Measurements from ENCODE around the gene TRUB2. TPM values are rescaled to one million over a fixed set of nuclear protein-coding genes. Genes with fewer than 3 reads are reported as not detected.
A peak's percentile ranks its signal among the peaks of the same experiment; 100 is the strongest.

TRUB2 gene
- total and polyA plus RNA-seq, 2 of the 13 experiments (the other 11 are each of a cell fraction or from before 2014, with no cell fraction given), result 22.3 to 41.2 TPM

DNA sequence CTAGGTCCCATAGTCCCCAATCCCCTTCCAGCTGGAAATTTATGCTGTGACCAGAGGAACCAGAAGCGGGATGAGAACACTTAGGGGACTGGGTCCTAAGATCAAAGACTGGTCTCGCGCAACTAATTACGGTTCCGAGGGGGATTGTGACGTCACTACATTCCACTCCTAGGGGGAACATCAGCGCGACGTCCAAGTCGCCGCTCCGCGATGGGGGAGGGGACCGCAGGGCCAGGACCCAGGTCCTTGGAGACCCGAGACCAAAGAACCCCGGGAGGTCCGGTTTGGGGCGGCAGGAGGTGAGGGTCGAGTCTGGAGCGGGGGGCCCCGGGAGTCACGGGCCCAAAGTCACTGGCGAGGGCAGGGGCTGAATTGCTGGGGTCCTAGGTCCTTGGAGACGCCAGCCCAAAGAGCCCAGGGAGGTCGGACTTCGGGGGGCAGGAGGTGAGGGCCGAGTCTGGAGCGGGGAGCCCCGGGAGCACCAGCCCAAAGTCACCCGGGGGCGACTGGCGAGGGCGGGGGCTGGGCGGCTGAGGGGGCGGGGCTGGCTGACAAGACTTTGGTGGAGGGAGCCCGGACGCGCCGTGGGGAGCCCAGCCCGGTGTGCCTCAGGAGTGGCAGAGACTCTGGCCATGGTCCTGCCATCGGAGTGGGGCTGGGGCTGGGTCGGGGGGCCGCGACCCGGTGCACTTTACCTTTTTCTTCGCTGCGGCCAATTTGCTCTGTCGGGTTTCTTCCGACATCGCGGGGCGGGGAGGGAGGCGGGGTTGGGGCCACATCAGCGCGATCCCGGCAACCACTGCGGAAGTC is 46.8 kb downstream of the TRUB2 start, which contains the start of gene GOLGA2 (continued):
- TF ChIP-seq, protein P1, sequence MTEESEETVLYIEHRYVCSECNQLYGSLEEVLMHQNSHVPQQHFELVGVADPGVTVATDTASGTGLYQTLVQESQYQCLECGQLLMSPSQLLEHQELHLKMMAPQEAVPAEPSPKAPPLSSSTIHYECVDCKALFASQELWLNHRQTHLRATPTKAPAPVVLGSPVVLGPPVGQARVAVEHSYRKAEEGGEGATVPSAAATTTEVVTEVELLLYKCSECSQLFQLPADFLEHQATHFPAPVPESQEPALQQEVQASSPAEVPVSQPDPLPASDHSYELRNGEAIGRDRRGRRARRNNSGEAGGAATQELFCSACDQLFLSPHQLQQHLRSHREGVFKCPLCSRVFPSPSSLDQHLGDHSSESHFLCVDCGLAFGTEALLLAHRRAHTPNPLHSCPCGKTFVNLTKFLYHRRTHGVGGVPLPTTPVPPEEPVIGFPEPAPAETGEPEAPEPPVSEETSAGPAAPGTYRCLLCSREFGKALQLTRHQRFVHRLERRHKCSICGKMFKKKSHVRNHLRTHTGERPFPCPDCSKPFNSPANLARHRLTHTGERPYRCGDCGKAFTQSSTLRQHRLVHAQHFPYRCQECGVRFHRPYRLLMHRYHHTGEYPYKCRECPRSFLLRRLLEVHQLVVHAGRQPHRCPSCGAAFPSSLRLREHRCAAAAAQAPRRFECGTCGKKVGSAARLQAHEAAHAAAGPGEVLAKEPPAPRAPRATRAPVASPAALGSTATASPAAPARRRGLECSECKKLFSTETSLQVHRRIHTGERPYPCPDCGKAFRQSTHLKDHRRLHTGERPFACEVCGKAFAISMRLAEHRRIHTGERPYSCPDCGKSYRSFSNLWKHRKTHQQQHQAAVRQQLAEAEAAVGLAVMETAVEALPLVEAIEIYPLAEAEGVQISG (CRISPR knock-in tag; IDR thresholded peaks at IDR 0.05), result no peak
- TF ChIP-seq, protein P2, sequence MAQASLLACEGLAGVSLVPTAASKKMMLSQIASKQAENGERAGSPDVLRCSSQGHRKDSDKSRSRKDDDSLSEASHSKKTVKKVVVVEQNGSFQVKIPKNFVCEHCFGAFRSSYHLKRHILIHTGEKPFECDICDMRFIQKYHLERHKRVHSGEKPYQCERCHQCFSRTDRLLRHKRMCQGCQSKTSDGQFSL (CRISPR knock-in tag; IDR thresholded peaks at IDR 0.05), result no peak
- TF ChIP-seq, protein P3, sequence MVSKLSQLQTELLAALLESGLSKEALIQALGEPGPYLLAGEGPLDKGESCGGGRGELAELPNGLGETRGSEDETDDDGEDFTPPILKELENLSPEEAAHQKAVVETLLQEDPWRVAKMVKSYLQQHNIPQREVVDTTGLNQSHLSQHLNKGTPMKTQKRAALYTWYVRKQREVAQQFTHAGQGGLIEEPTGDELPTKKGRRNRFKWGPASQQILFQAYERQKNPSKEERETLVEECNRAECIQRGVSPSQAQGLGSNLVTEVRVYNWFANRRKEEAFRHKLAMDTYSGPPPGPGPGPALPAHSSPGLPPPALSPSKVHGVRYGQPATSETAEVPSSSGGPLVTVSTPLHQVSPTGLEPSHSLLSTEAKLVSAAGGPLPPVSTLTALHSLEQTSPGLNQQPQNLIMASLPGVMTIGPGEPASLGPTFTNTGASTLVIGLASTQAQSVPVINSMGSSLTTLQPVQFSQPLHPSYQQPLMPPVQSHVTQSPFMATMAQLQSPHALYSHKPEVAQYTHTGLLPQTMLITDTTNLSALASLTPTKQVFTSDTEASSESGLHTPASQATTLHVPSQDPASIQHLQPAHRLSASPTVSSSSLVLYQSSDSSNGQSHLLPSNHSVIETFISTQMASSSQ (IDR thresholded peaks at IDR 0.05; ENCODE audit: low read depth), result no peak
- TF ChIP-seq, protein P3 (CRISPR knock-in tag; IDR thresholded peaks at IDR 0.05; ENCODE audit: borderline replicate concordance), result no peak; the same call in 1 of the 2 replicates
- TF ChIP-seq SRSF9 (IDR thresholded peaks at IDR 0.05; ENCODE audit: borderline replicate concordance, insufficient read depth, low read depth, low read length, poor library complexity, severe bottlenecking) (no peak), ATF7 (IDR thresholded peaks at IDR 0.05) (peak; percentile 96), ATF7 (CRISPR knock-in tag; IDR thresholded peaks at IDR 0.05) (no peak), SRF (IDR thresholded peaks at IDR 0.05; ENCODE audit: low read depth, low read length) (no peak), ZNF225 (CRISPR knock-in tag; IDR thresholded peaks at IDR 0.05) (no peak), SNAI1 (CRISPR knock-in tag; IDR thresholded peaks at IDR 0.05; ENCODE audit: borderline replicate concordance) (no peak), NR2F6 (IDR thresholded peaks at IDR 0.05) (no peak), NR2F6 (CRISPR knock-in tag; IDR thresholded peaks at IDR 0.05) (no peak), ZNF598 (CRISPR knock-in tag; IDR thresholded peaks at IDR 0.05; ENCODE audit: borderline replicate concordance) (no peak), NFKB2 (CRISPR knock-in tag; IDR thresholded peaks at IDR 0.05; ENCODE audit: borderline replicate concordance) (peak; percentile 15; the same call in 1 of the 2 replicates)
- TF ChIP-seq, protein P4, sequence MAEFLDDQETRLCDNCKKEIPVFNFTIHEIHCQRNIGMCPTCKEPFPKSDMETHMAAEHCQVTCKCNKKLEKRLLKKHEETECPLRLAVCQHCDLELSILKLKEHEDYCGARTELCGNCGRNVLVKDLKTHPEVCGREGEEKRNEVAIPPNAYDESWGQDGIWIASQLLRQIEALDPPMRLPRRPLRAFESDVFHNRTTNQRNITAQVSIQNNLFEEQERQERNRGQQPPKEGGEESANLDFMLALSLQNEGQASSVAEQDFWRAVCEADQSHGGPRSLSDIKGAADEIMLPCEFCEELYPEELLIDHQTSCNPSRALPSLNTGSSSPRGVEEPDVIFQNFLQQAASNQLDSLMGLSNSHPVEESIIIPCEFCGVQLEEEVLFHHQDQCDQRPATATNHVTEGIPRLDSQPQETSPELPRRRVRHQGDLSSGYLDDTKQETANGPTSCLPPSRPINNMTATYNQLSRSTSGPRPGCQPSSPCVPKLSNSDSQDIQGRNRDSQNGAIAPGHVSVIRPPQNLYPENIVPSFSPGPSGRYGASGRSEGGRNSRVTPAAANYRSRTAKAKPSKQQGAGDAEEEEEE (CRISPR knock-in tag; IDR thresholded peaks at IDR 0.05; ENCODE audit: borderline replicate concordance), result no peak
- TF ChIP-seq, protein P5, sequence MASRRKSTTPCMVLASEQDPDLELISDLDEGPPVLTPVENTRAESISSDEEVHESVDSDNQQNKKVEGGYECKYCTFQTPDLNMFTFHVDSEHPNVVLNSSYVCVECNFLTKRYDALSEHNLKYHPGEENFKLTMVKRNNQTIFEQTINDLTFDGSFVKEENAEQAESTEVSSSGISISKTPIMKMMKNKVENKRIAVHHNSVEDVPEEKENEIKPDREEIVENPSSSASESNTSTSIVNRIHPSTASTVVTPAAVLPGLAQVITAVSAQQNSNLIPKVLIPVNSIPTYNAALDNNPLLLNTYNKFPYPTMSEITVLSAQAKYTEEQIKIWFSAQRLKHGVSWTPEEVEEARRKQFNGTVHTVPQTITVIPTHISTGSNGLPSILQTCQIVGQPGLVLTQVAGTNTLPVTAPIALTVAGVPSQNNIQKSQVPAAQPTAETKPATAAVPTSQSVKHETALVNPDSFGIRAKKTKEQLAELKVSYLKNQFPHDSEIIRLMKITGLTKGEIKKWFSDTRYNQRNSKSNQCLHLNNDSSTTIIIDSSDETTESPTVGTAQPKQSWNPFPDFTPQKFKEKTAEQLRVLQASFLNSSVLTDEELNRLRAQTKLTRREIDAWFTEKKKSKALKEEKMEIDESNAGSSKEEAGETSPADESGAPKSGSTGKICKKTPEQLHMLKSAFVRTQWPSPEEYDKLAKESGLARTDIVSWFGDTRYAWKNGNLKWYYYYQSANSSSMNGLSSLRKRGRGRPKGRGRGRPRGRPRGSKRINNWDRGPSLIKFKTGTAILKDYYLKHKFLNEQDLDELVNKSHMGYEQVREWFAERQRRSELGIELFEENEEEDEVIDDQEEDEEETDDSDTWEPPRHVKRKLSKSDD (CRISPR knock-in tag; IDR thresholded peaks at IDR 0.05; ENCODE audit: low read depth), result 0 out of 2 replicates have a peak, but pooled peaks have one; percentile 59
